ENCODE measurements around the gene NINJ2.

DNA sequence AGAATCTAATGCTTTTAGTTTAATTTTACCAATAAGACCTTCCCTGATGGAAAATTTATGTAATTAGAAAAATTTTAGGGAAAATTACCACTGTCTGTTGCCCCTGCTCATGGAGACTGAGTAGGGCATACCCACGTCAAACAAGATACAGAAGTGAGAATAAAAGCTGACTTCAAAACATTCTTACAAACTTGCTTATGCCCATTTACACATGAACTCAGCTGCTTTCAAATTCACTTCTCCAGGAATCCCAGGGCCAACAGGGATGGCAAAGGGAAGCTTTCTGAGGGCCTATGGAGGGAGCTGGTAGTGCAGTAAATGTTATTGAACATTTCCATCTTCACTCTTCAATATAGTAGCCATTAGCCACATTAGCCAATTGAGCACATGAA is 4.8 kb upstream of the NINJ2 start:
- TF ChIP-seq POLR2A (IDR thresholded peaks at IDR 0.05): no peak
- no peak for TF ChIP-seq CTCF (IDR thresholded peaks at IDR 0.05)

Measured in right lobe of liver (tissue), 4 donors.